Measurements from ENCODE around the gene ELMO1. TPM values are rescaled to one million over a fixed set of nuclear protein-coding genes. Genes with fewer than 3 reads are reported as not detected.

Gene ELMO1
- total and polyA plus RNA-seq, 4 donors: 6.7 to 51.5 (median 14.8) TPM

DNA sequence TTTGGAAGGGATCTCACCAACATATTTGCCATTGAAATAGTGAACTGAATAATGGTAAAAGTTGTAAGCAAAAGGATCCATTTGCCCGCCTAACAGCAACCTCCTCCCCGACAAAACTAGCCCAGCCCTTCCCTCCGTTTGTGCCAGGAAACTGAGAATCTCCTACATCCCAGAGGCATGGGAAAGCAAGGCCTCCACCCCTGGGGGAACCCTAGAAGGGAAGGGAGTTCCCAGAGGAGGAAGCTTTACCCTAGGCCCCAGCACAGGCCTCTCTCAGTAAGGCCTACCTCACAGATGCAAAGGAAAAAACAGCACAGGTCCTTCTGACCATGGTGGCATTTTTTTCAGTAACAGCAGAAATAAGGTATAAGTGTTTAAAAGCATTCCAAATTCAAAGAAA is 229.7 kb downstream of the ELMO1 start:
- H3K27me3 ChIP-seq (ENCODE audit: control insufficient read depth in 4 of 4, insufficient read depth in 4 of 4, low read length in 3 of 4): no peaks in the 10 kb centered on the region
- H3K4me1 ChIP-seq (ENCODE audit: control insufficient read depth in 4 of 4, insufficient read depth in 4 of 4, low read length in 3 of 4): no peaks in the 10 kb centered on the region
- H3K36me3 ChIP-seq (ENCODE audit: control insufficient read depth in 4 of 4, insufficient read depth in 3 of 4, low read depth in 1 of 4, low read length in 3 of 4): peaks cover 0 to 26% (median 12%) of the 10 kb centered on the region in 4 donors
- peak overlapping the region in 1 of 2 donors; percentile 14 for H3K9ac ChIP-seq (ENCODE audit: low read depth in 1 of 2, low read length in 2 of 2)
- WGBS: 78% methylated on average over 3 of the region's 3 CpGs
- no peaks in the 10 kb centered on the region for H3K9me3 ChIP-seq (ENCODE audit: control insufficient read depth in 4 of 4, low read length in 3 of 4)
- H3K4me3 ChIP-seq (ENCODE audit: low read depth in 1 of 3, low read length in 3 of 3): no peak overlapping the region
- DNase-seq (ENCODE audit: low spot score): no peak
- no peak for TF ChIP-seq HNF4G (IDR thresholded peaks at IDR 0.05)
- TF ChIP-seq SP1 (IDR thresholded peaks at IDR 0.05): no peak
- TF ChIP-seq, protein P1, sequence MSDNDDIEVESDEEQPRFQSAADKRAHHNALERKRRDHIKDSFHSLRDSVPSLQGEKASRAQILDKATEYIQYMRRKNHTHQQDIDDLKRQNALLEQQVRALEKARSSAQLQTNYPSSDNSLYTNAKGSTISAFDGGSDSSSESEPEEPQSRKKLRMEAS (IDR thresholded peaks at IDR 0.05): no peak
- TF ChIP-seq, protein P2, sequence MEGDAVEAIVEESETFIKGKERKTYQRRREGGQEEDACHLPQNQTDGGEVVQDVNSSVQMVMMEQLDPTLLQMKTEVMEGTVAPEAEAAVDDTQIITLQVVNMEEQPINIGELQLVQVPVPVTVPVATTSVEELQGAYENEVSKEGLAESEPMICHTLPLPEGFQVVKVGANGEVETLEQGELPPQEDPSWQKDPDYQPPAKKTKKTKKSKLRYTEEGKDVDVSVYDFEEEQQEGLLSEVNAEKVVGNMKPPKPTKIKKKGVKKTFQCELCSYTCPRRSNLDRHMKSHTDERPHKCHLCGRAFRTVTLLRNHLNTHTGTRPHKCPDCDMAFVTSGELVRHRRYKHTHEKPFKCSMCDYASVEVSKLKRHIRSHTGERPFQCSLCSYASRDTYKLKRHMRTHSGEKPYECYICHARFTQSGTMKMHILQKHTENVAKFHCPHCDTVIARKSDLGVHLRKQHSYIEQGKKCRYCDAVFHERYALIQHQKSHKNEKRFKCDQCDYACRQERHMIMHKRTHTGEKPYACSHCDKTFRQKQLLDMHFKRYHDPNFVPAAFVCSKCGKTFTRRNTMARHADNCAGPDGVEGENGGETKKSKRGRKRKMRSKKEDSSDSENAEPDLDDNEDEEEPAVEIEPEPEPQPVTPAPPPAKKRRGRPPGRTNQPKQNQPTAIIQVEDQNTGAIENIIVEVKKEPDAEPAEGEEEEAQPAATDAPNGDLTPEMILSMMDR (IDR thresholded peaks at IDR 0.05; ENCODE audit: low read depth, low read length, missing input control): no peak
- TF ChIP-seq, protein P3, sequence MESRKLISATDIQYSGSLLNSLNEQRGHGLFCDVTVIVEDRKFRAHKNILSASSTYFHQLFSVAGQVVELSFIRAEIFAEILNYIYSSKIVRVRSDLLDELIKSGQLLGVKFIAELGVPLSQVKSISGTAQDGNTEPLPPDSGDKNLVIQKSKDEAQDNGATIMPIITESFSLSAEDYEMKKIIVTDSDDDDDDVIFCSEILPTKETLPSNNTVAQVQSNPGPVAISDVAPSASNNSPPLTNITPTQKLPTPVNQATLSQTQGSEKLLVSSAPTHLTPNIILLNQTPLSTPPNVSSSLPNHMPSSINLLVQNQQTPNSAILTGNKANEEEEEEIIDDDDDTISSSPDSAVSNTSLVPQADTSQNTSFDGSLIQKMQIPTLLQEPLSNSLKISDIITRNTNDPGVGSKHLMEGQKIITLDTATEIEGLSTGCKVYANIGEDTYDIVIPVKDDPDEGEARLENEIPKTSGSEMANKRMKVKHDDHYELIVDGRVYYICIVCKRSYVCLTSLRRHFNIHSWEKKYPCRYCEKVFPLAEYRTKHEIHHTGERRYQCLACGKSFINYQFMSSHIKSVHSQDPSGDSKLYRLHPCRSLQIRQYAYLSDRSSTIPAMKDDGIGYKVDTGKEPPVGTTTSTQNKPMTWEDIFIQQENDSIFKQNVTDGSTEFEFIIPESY (IDR thresholded peaks at IDR 0.05): no peak
- H3K27ac ChIP-seq (ENCODE audit: low read depth in 1 of 2, low read length in 2 of 2): no peak overlapping the region

DNA sequence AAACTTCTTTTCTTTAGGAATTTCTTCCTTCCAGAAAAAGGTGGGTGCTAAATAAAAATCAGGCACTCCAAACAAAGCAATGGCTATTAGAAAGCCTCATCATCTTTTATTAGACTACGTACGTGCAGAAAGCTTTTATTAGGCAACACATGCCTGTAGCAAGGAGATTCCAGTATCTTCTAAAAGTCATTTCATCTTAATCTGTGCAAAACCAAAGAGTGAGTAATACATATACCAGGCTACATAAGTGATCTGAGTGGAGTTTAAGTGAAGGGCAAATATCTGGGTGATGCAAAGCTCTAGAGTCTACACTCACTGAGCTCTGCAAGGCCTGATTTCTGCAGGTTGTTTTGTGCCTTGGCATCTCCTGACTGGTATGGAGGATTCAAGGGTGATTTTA is 231.7 kb downstream of the ELMO1 start:
- no peak for DNase-seq (ENCODE audit: low spot score)
- no peak overlapping the region for H3K9ac ChIP-seq (ENCODE audit: low read depth in 1 of 2, low read length in 2 of 2)
- H3K4me1 ChIP-seq (ENCODE audit: control insufficient read depth in 4 of 4, insufficient read depth in 4 of 4, low read length in 3 of 4): no peaks in the 10 kb centered on the region
- H3K27ac ChIP-seq (ENCODE audit: low read depth in 1 of 2, low read length in 2 of 2): no peak overlapping the region
- TF ChIP-seq, protein P4, sequence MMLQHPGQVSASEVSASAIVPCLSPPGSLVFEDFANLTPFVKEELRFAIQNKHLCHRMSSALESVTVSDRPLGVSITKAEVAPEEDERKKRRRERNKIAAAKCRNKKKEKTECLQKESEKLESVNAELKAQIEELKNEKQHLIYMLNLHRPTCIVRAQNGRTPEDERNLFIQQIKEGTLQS (IDR thresholded peaks at IDR 0.05): no peak
- TF ChIP-seq, protein P5, sequence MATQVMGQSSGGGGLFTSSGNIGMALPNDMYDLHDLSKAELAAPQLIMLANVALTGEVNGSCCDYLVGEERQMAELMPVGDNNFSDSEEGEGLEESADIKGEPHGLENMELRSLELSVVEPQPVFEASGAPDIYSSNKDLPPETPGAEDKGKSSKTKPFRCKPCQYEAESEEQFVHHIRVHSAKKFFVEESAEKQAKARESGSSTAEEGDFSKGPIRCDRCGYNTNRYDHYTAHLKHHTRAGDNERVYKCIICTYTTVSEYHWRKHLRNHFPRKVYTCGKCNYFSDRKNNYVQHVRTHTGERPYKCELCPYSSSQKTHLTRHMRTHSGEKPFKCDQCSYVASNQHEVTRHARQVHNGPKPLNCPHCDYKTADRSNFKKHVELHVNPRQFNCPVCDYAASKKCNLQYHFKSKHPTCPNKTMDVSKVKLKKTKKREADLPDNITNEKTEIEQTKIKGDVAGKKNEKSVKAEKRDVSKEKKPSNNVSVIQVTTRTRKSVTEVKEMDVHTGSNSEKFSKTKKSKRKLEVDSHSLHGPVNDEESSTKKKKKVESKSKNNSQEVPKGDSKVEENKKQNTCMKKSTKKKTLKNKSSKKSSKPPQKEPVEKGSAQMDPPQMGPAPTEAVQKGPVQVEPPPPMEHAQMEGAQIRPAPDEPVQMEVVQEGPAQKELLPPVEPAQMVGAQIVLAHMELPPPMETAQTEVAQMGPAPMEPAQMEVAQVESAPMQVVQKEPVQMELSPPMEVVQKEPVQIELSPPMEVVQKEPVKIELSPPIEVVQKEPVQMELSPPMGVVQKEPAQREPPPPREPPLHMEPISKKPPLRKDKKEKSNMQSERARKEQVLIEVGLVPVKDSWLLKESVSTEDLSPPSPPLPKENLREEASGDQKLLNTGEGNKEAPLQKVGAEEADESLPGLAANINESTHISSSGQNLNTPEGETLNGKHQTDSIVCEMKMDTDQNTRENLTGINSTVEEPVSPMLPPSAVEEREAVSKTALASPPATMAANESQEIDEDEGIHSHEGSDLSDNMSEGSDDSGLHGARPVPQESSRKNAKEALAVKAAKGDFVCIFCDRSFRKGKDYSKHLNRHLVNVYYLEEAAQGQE (IDR thresholded peaks at IDR 0.05): no peak
- TF ChIP-seq NR2F2 (IDR thresholded peaks at IDR 0.05) (no peak), HNF4G (IDR thresholded peaks at IDR 0.05) (no peak), RXRA (IDR thresholded peaks at IDR 0.05) (no peak), HNF4A (conservative IDR thresholded peaks at IDR 0.05) (no peak)
- 91% methylated on average over 2 of the region's 2 CpGs for WGBS
- no peaks in the 10 kb centered on the region for H3K9me3 ChIP-seq (ENCODE audit: control insufficient read depth in 4 of 4, low read length in 3 of 4)
- no peaks in the 10 kb centered on the region for H3K27me3 ChIP-seq (ENCODE audit: control insufficient read depth in 4 of 4, insufficient read depth in 4 of 4, low read length in 3 of 4)
- H3K4me3 ChIP-seq (ENCODE audit: low read depth in 1 of 3, low read length in 3 of 3): no peak overlapping the region
- H3K36me3 ChIP-seq (ENCODE audit: control insufficient read depth in 4 of 4, insufficient read depth in 3 of 4, low read depth in 1 of 4, low read length in 3 of 4): peaks cover 0 to 24% (median 12%) of the 10 kb centered on the region in 4 donors

All from liver (tissue), 9 donors.